Measurements from ENCODE around the gene CCDC172.

CCDC172 gene

GRCh38 chr10:116395223-116395985 lies 71.2 kb downstream of the CCDC172 start:
- 88% methylated on average over 13 of the region's 13 CpGs for WGBS (ENCODE audit: insufficient coverage)
- DNase-seq, result no peak
- Histone ChIP-seq H3K27me3 (replicated peaks in 2 of 5; ENCODE audit: control insufficient read depth in 4 of 5, insufficient read depth in 5 of 5, low read length in 4 of 5) (peaks cover 0 to 2% (median 0%) of the 10 kb centered on the region in 5 experiments), H3K9me3 (ENCODE audit: control extremely low read depth in 1 of 5, control insufficient read depth in 4 of 5, insufficient read depth in 2 of 5, low read depth in 1 of 5, low read length in 4 of 5) (no peaks in the 10 kb centered on the region), H3K36me3 (ENCODE audit: control insufficient read depth in 4 of 4, insufficient read depth in 4 of 4, low read length in 3 of 4) (no peaks in the 10 kb centered on the region), H3K4me3 (ENCODE audit: control insufficient read depth in 1 of 7, extremely low read depth in 1 of 7, insufficient read depth in 4 of 7, low read depth in 2 of 7, low read length in 6 of 7) (no peak overlapping the region), H3K4me1 (ENCODE audit: control extremely low read depth in 1 of 4, control insufficient read depth in 4 of 4, insufficient read depth in 4 of 4, low read length in 3 of 4) (no peaks in the 10 kb centered on the region), H3K27ac (ENCODE audit: insufficient read depth in 1 of 2, low read depth in 1 of 2, low read length in 2 of 2, poor library complexity in 1 of 2, severe bottlenecking in 2 of 2) (no peak overlapping the region)
- ChIA-PET CTCF (no interaction called here), POLR2A (no interaction called here)

- H3K9me3 ChIP-seq (ENCODE audit: control extremely low read depth in 1 of 5, control insufficient read depth in 4 of 5, insufficient read depth in 2 of 5, low read depth in 1 of 5, low read length in 4 of 5), result no peaks in the 10 kb centered on the region
- CTCF ChIA-PET, result no interaction called here
- POLR2A ChIA-PET, result no interaction called here
- H3K36me3 ChIP-seq (ENCODE audit: control insufficient read depth in 4 of 4, insufficient read depth in 4 of 4, low read length in 3 of 4), result no peaks in the 10 kb centered on the region
- WGBS (ENCODE audit: insufficient coverage), result 65% methylated on average over 4 of the region's 5 CpGs
- H3K27ac ChIP-seq (ENCODE audit: insufficient read depth in 1 of 2, low read depth in 1 of 2, low read length in 2 of 2, poor library complexity in 1 of 2, severe bottlenecking in 2 of 2), result no peak overlapping the region
- no peak for DNase-seq
- no peaks in the 10 kb centered on the region for H3K4me1 ChIP-seq (ENCODE audit: control extremely low read depth in 1 of 4, control insufficient read depth in 4 of 4, insufficient read depth in 4 of 4, low read length in 3 of 4)
- no peaks in the 10 kb centered on the region for H3K27me3 ChIP-seq (replicated peaks in 2 of 5; ENCODE audit: control insufficient read depth in 4 of 5, insufficient read depth in 5 of 5, low read length in 4 of 5)
- H3K4me3 ChIP-seq (ENCODE audit: control insufficient read depth in 1 of 7, extremely low read depth in 1 of 7, insufficient read depth in 4 of 7, low read depth in 2 of 7, low read length in 6 of 7), result no peak overlapping the region
These were observed 74.0 kb downstream of the CCDC172 start for GRCh38 chr10:116398224-116398623.

DNA sequence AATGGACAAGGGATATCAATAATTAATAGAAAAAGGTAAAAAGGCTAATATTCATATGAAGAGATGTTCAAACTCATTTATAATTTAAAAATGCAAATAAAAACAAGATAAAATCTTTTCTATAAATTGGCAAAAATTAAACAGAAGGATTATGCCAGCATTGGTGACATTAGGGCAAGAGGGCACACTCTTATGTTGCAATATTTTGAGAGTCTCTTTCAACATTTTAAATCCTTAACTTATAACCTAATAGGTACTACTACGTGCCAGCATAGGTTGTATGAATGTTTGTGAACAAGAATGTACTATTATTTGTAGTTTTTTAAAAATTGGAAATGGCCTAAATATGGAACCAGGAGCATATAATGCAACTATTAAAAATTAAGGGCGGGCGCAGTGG lies 78.6 kb downstream of the CCDC172 start:
- Histone ChIP-seq H3K27me3 (replicated peaks in 2 of 5; ENCODE audit: control insufficient read depth in 4 of 5, insufficient read depth in 5 of 5, low read length in 4 of 5) (peaks cover 0 to 4% (median 0%) of the 10 kb centered on the region in 5 experiments), H3K9me3 (ENCODE audit: control extremely low read depth in 1 of 5, control insufficient read depth in 4 of 5, insufficient read depth in 2 of 5, low read depth in 1 of 5, low read length in 4 of 5) (no peaks in the 10 kb centered on the region), H3K36me3 (ENCODE audit: control insufficient read depth in 4 of 4, insufficient read depth in 4 of 4, low read length in 3 of 4) (no peaks in the 10 kb centered on the region), H3K4me1 (ENCODE audit: control extremely low read depth in 1 of 4, control insufficient read depth in 4 of 4, insufficient read depth in 4 of 4, low read length in 3 of 4) (no peaks in the 10 kb centered on the region), H3K4me3 (ENCODE audit: control insufficient read depth in 1 of 7, extremely low read depth in 1 of 7, insufficient read depth in 4 of 7, low read depth in 2 of 7, low read length in 6 of 7) (no peak overlapping the region), H3K27ac (ENCODE audit: insufficient read depth in 1 of 2, low read depth in 1 of 2, low read length in 2 of 2, poor library complexity in 1 of 2, severe bottlenecking in 2 of 2) (no peak overlapping the region)
- CTCF ChIA-PET, result no interaction called here
- no peak for DNase-seq
- POLR2A ChIA-PET, result no interaction called here
- no CpG with 5 or more reads among the region's 3 CpGs for WGBS (ENCODE audit: insufficient coverage)

GRCh38 chr10:116403740-116404250 lies 79.5 kb downstream of the CCDC172 start:
- ChIA-PET POLR2A (no interaction called here), CTCF (no interaction called here)
- peaks cover 0 to 4% (median 0%) of the 10 kb centered on the region in 5 experiments for H3K27me3 ChIP-seq (replicated peaks in 2 of 5; ENCODE audit: control insufficient read depth in 4 of 5, insufficient read depth in 5 of 5, low read length in 4 of 5)
- no peaks in the 10 kb centered on the region for H3K4me1 ChIP-seq (ENCODE audit: control extremely low read depth in 1 of 4, control insufficient read depth in 4 of 4, insufficient read depth in 4 of 4, low read length in 3 of 4)
- H3K27ac ChIP-seq (ENCODE audit: insufficient read depth in 1 of 2, low read depth in 1 of 2, low read length in 2 of 2, poor library complexity in 1 of 2, severe bottlenecking in 2 of 2), result no peak overlapping the region
- H3K9me3 ChIP-seq (ENCODE audit: control extremely low read depth in 1 of 5, control insufficient read depth in 4 of 5, insufficient read depth in 2 of 5, low read depth in 1 of 5, low read length in 4 of 5), result no peaks in the 10 kb centered on the region
- no peaks in the 10 kb centered on the region for H3K36me3 ChIP-seq (ENCODE audit: control insufficient read depth in 4 of 4, insufficient read depth in 4 of 4, low read length in 3 of 4)
- DNase-seq, result no peak
- H3K4me3 ChIP-seq (ENCODE audit: control insufficient read depth in 1 of 7, extremely low read depth in 1 of 7, insufficient read depth in 4 of 7, low read depth in 2 of 7, low read length in 6 of 7), result no peak overlapping the region
- WGBS (ENCODE audit: insufficient coverage), result 95% methylated on average over 4 of the region's 6 CpGs

GRCh38 chr10:116408719-116409118 lies 84.5 kb downstream of the CCDC172 start:
- no peaks in the 10 kb centered on the region for H3K36me3 ChIP-seq (ENCODE audit: control insufficient read depth in 4 of 4, insufficient read depth in 4 of 4, low read length in 3 of 4)
- H3K27me3 ChIP-seq (replicated peaks in 2 of 5; ENCODE audit: control insufficient read depth in 4 of 5, insufficient read depth in 5 of 5, low read length in 4 of 5), result peaks cover 0 to 10% (median 0%) of the 10 kb centered on the region in 5 experiments
- CTCF ChIA-PET, result no interaction called here
- DNase-seq, result no peak
- POLR2A ChIA-PET, result no interaction called here
- no peaks in the 10 kb centered on the region for H3K4me1 ChIP-seq (ENCODE audit: control extremely low read depth in 1 of 4, control insufficient read depth in 4 of 4, insufficient read depth in 4 of 4, low read length in 3 of 4)
- H3K9me3 ChIP-seq (ENCODE audit: control extremely low read depth in 1 of 5, control insufficient read depth in 4 of 5, insufficient read depth in 2 of 5, low read depth in 1 of 5, low read length in 4 of 5), result no peaks in the 10 kb centered on the region
- no peak overlapping the region for H3K4me3 ChIP-seq (ENCODE audit: control insufficient read depth in 1 of 7, extremely low read depth in 1 of 7, insufficient read depth in 4 of 7, low read depth in 2 of 7, low read length in 6 of 7)
- WGBS (ENCODE audit: insufficient coverage), result 53% methylated on average over 4 of the region's 7 CpGs
- no peak overlapping the region for H3K27ac ChIP-seq (ENCODE audit: insufficient read depth in 1 of 2, low read depth in 1 of 2, low read length in 2 of 2, poor library complexity in 1 of 2, severe bottlenecking in 2 of 2)

DNA sequence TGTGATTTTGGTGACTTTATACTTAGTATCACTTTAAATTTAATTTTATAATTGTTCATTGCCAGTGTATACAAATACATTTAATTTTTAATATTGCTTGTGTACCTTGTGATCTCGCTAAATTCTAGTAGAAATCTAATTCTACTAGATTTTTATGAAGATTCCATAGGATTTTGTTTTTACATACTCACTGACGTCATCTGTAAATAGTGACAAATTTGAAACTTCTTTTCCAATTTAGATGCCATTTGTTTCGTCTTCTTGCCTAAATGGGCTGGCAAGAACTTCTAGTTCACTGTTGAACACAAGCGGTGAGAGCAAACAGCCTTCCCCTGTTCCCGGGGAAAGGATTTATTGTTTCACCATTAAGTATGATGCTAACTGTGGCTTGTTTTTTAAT lies 86.1 kb downstream of the CCDC172 start:
- no peak for DNase-seq
- no peak overlapping the region for H3K27ac ChIP-seq (ENCODE audit: insufficient read depth in 1 of 2, low read depth in 1 of 2, low read length in 2 of 2, poor library complexity in 1 of 2, severe bottlenecking in 2 of 2)
- 96% methylated on average over 3 of the region's 5 CpGs for WGBS (ENCODE audit: insufficient coverage)
- peaks cover 0 to 7% (median 2%) of the 10 kb centered on the region in 5 experiments for H3K27me3 ChIP-seq (replicated peaks in 2 of 5; ENCODE audit: control insufficient read depth in 4 of 5, insufficient read depth in 5 of 5, low read length in 4 of 5)
- no peaks in the 10 kb centered on the region for H3K9me3 ChIP-seq (ENCODE audit: control extremely low read depth in 1 of 5, control insufficient read depth in 4 of 5, insufficient read depth in 2 of 5, low read depth in 1 of 5, low read length in 4 of 5)
- H3K4me1 ChIP-seq (ENCODE audit: control extremely low read depth in 1 of 4, control insufficient read depth in 4 of 4, insufficient read depth in 4 of 4, low read length in 3 of 4), result no peaks in the 10 kb centered on the region
- no peaks in the 10 kb centered on the region for H3K36me3 ChIP-seq (ENCODE audit: control insufficient read depth in 4 of 4, insufficient read depth in 4 of 4, low read length in 3 of 4)
- POLR2A ChIA-PET, result no interaction called here
- no peak overlapping the region for H3K4me3 ChIP-seq (ENCODE audit: control insufficient read depth in 1 of 7, extremely low read depth in 1 of 7, insufficient read depth in 4 of 7, low read depth in 2 of 7, low read length in 6 of 7)
- CTCF ChIA-PET, result no interaction called here

- WGBS (ENCODE audit: insufficient coverage), result 67% methylated on average over 1 of the region's 2 CpGs
- H3K27ac ChIP-seq (ENCODE audit: insufficient read depth in 1 of 2, low read depth in 1 of 2, low read length in 2 of 2, poor library complexity in 1 of 2, severe bottlenecking in 2 of 2), result no peak overlapping the region
- CTCF ChIA-PET, result no interaction called here
These were observed 93.6 kb downstream of the CCDC172 start for GRCh38 chr10:116417821-116418220.

More at GRCh38 chr10:116417821-116418220, 93.6 kb downstream of the CCDC172 start:
- Histone ChIP-seq H3K4me1 (ENCODE audit: control extremely low read depth in 1 of 4, control insufficient read depth in 4 of 4, insufficient read depth in 4 of 4, low read length in 3 of 4) (no peaks in the 10 kb centered on the region), H3K4me3 (ENCODE audit: control insufficient read depth in 1 of 7, extremely low read depth in 1 of 7, insufficient read depth in 4 of 7, low read depth in 2 of 7, low read length in 6 of 7) (no peak overlapping the region), H3K36me3 (ENCODE audit: control insufficient read depth in 4 of 4, insufficient read depth in 4 of 4, low read length in 3 of 4) (no peaks in the 10 kb centered on the region), H3K27me3 (replicated peaks in 2 of 5; ENCODE audit: control insufficient read depth in 4 of 5, insufficient read depth in 5 of 5, low read length in 4 of 5) (peaks cover 0 to 2% (median 0%) of the 10 kb centered on the region in 5 experiments), H3K9me3 (ENCODE audit: control extremely low read depth in 1 of 5, control insufficient read depth in 4 of 5, insufficient read depth in 2 of 5, low read depth in 1 of 5, low read length in 4 of 5) (no peaks in the 10 kb centered on the region)
- DNase-seq, result no peak
- POLR2A ChIA-PET, result no interaction called here
